T-helper 22 cell (primary cell): ENCODE results near the gene NAT8L.

Experiments used
- DNase-seq: peaks from one replicate; pipeline ENCODE4 v3.0.0-alpha.2; 2020; ENCODE audit warnings: low read depth

The NAT8L gene

GRCh38 chr4:2075987-2076907, 17.1 kb downstream of the NAT8L start:
- DNase-seq, result no peak

- DNase-seq, result no peak
Observed at GRCh38 chr4:2076908-2077536, 17.9 kb downstream of the NAT8L start.

- DNase-seq, result no peak
Observed at GRCh38 chr4:2077537-2078460, 18.7 kb downstream of the NAT8L start.

GRCh38 chr4:2078584-2078983, 19.5 kb downstream of the NAT8L start:
- no peak for DNase-seq

GRCh38 chr4:2079006-2079405, 19.9 kb downstream of the NAT8L start:
- no peak for DNase-seq

- DNase-seq, result no peak
Observed at GRCh38 chr4:2079926-2080325, 20.8 kb downstream of the NAT8L start.

GRCh38 chr4:2080429-2081300, 21.5 kb downstream of the NAT8L start:
- no peak for DNase-seq

- DNase-seq, result no peak
Observed at GRCh38 chr4:2081540-2081939, 22.4 kb downstream of the NAT8L start.

- no peak for DNase-seq
Observed at GRCh38 chr4:2082118-2082517, 23.0 kb downstream of the NAT8L start.

- no peak for DNase-seq
Observed at GRCh38 chr4:2082627-2083026, 23.5 kb downstream of the NAT8L start.

GRCh38 chr4:2083116-2083825, 24.1 kb downstream of the NAT8L start:
- DNase-seq, result no peak

- no peak for DNase-seq
Observed at GRCh38 chr4:2083826-2084160, 24.7 kb downstream of the NAT8L start.

- no peak for DNase-seq
Observed at GRCh38 chr4:2084316-2084715, 25.2 kb downstream of the NAT8L start.

GRCh38 chr4:2085496-2085901, 26.4 kb downstream of the NAT8L start:
- no peak for DNase-seq

GRCh38 chr4:2087170-2087569, 28.0 kb downstream of the NAT8L start:
- DNase-seq, result no peak

GRCh38 chr4:2089222-2089621, 30.1 kb downstream of the NAT8L start:
- DNase-seq, result no peak

GRCh38 chr4:2090642-2091041, 31.5 kb downstream of the NAT8L start:
- no peak for DNase-seq

GRCh38 chr4:2091990-2092668, 33.0 kb downstream of the NAT8L start:
- DNase-seq, result no peak

GRCh38 chr4:2092669-2093053, 33.5 kb downstream of the NAT8L start:
- no peak for DNase-seq

- no peak for DNase-seq
Observed at GRCh38 chr4:2093265-2093664, 34.1 kb downstream of the NAT8L start.
